Measurements from ENCODE around the gene TASL.

GRCh38 chrX:30590368-30590767, 12.8 kb upstream of the TASL start:
- TF ChIP-seq CTCF (IDR thresholded peaks at IDR 0.05; ENCODE audit: low read depth, low read length) (no peak), POLR2A (IDR thresholded peaks at IDR 0.05; ENCODE audit: extremely low read depth, insufficient read length) (no peak), MAX (IDR thresholded peaks at IDR 0.05; ENCODE audit: low read depth, low read length) (no peak), MYC (IDR thresholded peaks at IDR 0.05; ENCODE audit: low read depth, low read length) (no peak)

Measured in NB4 (cell line).